Keratinocyte (primary cell): ENCODE results near the gene MOB3B.

Experiments
- EZH2 ChIP-seq: IDR thresholded peaks from one replicate; pipeline ENCODE4 v1.6.1; 2012; ENCODE audit warnings: inconsistent platforms, mild to moderate bottlenecking, low read length, moderate library complexity
- TF ChIP-seq, protein P1 (sequence below), 3 experiments: IDR thresholded peaks in 1 of 3; conservative IDR thresholded peaks in 1 of 3; optimal IDR thresholded peaks in 1 of 3; 2 replicates in 2 of 3; 3 replicates in 1 of 3; pipeline versions ENCODE3 to v1.5.1; 2011; ENCODE audit warnings: low read length in 3 of 3, mild to moderate bottlenecking in 3 of 3, moderate library complexity in 2 of 3, control low read depth in 1 of 3, inconsistent platforms in 1 of 3; ENCODE audit not compliant: insufficient read depth in 2 of 3; ENCODE audit errors: extremely low read depth in 1 of 3

GRCh38 chr9:27511771-27512170, 17.8 kb downstream of the MOB3B start:
- no peak for TF ChIP-seq EZH2
- TF ChIP-seq, protein P1, sequence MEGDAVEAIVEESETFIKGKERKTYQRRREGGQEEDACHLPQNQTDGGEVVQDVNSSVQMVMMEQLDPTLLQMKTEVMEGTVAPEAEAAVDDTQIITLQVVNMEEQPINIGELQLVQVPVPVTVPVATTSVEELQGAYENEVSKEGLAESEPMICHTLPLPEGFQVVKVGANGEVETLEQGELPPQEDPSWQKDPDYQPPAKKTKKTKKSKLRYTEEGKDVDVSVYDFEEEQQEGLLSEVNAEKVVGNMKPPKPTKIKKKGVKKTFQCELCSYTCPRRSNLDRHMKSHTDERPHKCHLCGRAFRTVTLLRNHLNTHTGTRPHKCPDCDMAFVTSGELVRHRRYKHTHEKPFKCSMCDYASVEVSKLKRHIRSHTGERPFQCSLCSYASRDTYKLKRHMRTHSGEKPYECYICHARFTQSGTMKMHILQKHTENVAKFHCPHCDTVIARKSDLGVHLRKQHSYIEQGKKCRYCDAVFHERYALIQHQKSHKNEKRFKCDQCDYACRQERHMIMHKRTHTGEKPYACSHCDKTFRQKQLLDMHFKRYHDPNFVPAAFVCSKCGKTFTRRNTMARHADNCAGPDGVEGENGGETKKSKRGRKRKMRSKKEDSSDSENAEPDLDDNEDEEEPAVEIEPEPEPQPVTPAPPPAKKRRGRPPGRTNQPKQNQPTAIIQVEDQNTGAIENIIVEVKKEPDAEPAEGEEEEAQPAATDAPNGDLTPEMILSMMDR (optimal IDR thresholded peaks at IDR 0.05 in 1 of 3, IDR thresholded peaks at IDR 0.05 in 1 of 3, conservative IDR thresholded peaks at IDR 0.05 in 1 of 3; ENCODE audit: extremely low read depth in 1 of 3, insufficient read depth in 2 of 3, low read length in 3 of 3), result no peak
